GM19240 (cell line): ENCODE results near the gene GFI1B.
"Not testable (repeated sequence)": the region's sequence is repeated elsewhere in the genome, so short reads cannot be mapped to it uniquely, and the experiment has no call there.

Source experiments
- DNase-seq: peaks from one replicate; pipeline ENCODE4 v3.0.0; 2011; ENCODE audit warnings: low spot score; ENCODE audit not compliant: insufficient read length

Gene GFI1B

DNA sequence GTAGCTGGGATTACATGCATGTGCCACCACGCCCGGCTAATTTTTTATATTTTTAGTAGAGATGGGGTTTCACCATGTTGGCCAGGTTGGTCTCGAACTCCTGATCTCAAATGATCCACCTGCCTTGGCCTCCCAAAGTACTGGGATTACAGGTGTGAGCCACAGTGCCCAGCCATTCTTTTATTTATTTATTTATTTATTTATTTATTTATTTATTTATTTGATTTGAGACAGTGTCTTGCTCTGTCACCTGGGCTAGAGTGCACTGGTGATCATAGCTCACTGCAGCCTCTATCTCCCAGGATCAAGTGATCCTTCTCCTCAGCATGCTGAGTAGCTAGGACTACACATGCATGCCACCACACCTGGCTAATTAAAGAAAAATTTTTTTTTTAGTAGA is 10.6 kb upstream of the GFI1B start:
- not testable (repeated sequence) for DNase-seq

DNA sequence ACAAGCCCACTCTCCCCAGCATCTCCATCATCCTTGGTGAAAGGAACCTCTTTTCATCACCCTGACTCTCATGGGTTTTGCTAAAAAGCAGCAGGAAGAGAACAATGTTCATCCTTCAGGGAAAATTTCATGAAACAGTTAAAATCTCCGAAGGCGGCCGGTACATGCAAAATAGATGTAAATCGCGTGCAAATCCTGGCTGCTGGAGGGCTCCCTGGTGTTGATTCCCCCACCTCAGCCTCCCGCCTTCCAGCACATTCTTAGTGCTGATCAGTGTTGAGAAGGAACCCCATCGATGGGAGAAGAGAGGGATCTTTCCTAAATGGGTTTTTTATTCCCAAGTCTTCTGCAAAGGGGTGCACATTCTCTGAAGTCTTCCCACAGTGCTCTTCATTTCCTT is 8.7 kb upstream of the GFI1B start:
- DNase-seq = no peak

DNA sequence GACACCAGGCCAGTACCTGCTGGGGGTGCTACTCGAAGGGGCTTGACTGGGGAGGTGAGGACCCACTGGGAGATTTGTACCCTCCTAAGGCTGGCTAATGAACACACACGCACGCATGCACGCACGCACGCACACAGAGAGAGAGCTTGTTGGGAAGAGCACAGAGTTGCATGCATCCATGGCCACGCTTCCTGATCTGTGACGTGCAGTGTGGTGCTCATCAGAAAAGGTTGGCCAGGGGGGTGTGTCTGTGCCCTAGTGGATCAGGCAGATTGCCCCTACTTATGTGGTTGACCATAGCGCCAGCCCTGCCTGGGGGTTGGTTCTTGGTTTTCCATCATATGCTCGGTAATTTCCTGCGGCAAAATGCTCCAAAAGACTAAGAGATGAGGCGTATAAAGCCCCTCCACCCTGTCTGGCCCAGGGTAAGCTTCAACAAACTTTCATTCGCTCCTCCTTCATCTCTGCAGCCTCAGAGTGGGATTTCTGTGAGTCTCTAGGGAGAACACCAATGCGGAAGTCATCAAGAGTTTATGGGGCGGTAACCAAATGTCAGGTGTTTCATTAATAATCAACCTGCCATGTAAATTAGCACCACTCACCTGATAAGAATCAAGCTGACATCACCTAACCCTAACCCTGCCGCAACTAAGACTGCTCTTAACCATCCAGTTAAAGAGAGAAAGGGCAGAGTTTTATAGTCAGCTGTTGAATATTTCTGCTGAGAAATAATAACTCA is 8.0 kb upstream of the GFI1B start:
- DNase-seq = no peak

DNA sequence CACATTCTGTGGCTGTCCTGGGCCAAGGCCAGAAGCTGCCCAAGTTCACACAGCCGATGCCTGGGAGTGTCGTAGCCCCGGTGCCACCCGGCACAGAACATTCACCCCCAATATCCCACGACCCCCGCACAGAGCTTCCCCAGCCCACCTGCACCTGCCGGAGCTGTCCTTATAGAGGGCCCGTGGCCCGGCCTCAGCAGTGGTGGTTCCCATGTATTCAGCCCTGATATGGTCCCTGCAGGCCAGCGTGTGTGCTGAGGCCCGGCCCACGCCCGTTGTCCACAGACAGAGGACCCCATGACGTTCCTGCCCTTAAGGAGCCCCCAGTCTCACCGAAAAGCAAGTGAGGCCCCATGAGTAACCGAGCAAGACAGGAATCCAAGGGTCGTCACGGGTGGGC is 5.3 kb upstream of the GFI1B start:
- no peak for DNase-seq

DNA sequence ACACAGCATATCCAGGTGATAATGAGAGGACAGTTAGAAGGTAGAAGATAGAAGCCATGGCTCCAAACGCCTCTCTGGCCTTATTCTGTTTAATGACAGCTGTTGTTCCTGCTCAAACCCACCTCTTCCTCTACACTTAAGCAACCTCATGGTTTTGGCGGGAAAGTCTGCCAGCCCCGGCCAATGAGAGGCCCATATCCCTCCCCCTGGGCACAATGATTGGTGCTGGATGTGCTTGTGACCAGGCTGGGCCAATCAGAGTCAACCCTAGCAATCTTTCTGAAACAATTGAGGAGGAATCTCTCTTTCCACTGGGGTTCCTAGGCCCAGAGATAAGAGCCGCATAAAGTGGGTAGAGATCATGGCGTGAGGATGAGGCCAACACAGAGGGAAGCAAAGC is 4.8 kb upstream of the GFI1B start:
- DNase-seq = no peak

DNA sequence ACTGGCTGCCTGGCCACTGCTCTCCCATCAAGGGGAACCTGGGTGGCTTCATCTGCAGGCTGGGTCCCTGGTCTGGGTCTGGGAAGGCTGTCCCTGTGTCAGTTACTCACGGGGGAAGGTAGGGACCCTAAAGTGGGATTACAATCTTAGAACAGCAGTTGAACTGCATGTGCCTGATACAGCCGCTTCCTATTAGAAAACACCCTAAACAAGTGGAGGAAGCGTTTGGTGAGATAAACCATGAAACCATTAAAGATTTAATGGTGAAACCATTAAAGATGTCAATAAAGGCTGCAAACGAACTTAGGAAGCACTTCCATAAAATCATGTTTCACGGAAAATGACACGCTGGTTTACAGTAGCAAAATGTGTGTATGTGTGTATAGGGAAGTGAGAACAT is 2.5 kb upstream of the GFI1B start:
- DNase-seq = no peak

DNA sequence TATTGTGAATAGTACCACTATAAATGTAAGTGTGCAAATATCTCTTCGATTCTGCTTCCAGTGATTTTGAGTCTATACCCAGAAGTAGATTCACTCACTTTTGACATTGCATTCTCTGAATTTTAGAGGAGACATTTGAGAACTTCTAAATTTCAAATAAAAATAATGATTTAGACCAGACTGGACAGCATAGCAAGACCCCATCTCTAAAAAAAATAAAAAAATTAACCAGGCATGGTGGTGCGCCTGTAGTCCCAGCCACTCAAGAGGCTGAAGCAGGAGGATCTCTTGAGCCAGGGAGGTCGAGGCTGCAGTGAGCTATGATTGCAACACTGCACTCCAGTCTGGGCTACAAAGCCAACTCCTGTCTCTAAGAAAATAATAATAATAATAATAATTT is 1.9 kb upstream of the GFI1B start:
- DNase-seq = no peak

DNA sequence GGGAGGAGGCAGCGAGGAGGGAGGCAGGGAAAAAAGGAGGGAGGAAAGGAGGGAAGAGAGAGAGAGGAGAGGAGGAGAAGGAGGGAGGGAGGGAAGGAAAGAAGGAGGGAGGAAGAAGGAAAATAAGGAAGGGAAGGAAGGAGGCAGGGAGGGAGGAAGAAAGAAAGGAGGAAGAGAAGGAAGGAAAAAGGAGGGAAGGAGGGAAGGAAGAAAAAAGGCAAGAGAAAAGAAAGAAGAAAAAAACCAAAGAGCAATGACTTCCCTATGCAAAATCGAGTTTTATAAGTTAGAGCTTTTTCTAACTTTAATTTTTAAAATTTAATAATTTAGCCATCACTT is 413 bp upstream of the GFI1B start:
- no peak for DNase-seq

DNA sequence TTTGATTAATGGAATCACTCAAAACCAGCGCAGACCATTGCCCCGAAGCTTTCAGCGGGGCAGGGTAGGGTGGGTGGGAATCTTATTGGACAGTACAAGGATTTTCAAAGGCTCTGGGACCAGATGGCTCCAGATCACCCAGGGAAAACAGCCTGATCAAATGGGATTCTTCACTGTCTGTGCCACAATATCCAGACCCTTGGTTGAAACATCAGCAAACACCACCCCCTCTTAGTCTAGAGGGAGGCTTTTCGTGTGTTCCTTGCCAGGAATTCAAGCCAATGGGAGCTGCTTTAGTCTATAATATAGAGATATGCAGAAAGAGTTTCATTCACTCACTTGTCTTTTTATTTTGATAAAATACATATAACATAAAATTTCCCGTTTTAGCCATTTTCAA is 1.7 kb downstream of the GFI1B start:
- no peak for DNase-seq

DNA sequence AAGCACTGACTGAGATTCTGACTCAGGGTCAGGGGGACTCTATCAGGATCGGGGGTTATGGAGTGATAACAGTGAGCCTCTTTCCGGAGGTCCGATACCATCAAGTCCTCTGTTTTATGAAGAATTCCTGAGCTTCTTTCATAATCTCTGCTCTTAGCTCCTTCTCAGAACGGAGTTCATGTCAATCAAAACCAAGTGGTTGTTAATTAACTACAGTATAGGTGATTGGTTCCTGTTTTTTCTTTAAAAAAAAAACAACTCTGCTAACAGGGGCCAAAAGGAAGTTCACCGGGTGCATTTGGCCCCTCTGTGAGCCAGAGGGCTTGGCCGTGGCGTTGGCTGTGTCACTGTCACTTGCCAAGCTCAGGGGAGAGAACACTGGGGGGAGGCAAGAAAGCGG is 4.0 kb downstream of the GFI1B start:
- DNase-seq = no peak

DNA sequence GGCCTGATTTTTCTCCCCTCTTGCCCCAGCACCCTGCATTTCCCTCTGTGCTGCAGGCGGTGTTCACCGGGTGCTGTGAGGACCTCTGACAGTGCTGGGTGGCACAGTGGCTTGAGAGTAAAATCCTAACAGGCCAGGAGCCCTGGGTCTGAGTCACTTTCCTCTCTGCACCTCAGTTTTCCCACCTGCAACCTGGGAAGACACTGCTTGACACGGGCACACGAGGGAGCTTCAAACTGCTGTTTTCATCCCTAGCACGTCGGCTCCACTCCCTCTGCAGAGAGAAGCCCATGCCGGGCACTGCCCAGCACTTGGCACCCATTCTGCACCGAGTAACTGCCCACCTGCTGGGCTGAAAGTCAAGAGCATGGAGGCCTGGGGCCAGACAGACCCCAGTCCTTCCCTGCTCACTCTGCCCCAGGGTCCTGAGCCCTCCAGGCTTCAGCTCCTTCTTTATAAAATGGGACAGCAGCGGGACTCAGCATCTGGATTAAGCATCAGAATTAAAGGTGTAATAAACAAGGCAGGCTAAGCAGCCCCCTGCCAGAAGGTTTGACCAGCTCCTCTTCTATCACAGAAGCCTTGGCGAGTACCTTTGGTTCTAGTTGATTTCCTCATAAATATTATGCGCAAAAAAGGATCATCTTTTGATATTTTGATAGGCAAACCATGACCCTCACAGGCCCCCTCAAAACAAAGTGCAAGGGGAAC is 5.2 kb downstream of the GFI1B start:
- DNase-seq = no peak

DNA sequence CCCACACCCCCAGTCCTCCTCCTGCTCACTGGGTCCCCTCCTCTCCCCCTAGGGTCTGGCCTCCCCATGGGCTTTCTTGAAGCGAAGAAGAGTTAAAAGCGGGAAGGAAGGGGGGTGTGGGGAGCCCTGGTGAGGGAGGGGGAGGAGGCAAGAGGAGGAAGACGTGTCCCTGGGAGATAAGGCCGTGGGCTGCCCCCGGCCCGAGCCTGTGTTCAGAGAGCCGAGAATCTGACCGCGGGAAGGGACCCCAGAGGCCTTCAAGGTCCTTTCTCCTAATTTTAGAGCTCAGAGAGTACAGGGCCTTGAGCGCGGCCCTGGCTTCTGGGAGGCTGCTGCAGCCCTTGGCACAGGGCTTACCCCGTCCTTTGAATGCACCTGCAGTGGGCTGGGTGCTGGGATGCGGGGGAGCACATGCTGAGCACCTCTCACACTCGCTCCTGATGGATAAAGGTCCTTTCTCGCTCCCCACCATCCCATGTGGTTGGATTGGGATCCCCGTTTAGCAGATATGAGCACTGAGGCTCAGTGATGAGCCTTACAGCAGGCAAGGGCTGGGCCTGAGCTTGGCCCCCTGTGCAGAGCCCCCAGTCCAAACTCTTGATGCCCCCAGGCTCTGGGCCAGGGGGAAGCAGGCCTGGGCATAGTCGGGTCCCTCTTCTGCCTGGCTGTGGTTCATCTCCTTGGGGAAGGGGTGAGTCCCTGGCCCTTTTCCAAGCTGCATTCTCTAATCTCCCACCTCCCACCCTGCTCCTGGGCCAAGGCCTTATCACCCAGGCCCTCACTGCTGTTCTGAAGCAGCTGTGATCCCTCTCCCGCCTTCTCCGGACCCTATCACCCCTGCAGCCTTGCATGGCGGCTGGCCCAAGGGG is 5.9 kb downstream of the GFI1B start:
- DNase-seq = no peak

DNA sequence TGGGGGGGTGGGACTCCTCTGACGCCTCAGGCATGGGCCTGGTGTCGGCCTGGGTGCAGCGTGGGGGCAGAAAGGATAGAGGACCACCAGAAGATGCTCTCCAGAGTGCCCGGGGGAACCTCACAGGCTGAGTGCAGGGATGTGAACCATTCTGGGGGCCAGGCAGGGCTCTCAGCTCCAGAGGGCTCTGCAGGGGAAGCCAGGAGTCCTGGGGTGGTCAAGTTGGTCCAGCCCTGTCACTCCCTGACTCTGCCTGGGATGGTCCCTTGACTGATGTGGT is 6.5 kb downstream of the GFI1B start:
- no peak for DNase-seq

DNA sequence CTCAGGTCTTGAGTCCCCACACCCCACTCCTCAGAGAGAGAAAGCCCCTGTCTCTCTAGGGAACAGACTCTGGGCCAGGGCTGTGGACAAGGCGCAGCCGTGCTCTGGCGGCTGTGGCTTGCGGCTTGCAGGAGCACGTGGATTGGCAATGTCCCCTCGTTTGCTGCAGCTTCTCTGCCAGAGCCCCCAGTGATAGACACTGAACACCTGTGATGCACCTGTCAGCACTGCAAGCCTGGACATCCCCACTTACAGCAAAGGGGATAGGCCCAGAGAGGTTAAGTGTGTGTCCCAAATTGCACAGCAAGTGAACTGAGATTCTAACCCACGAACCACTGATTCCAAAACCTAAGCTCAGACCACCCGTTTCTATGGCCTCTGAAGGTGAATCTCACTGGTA is 7.0 kb downstream of the GFI1B start:
- DNase-seq = no peak

DNA sequence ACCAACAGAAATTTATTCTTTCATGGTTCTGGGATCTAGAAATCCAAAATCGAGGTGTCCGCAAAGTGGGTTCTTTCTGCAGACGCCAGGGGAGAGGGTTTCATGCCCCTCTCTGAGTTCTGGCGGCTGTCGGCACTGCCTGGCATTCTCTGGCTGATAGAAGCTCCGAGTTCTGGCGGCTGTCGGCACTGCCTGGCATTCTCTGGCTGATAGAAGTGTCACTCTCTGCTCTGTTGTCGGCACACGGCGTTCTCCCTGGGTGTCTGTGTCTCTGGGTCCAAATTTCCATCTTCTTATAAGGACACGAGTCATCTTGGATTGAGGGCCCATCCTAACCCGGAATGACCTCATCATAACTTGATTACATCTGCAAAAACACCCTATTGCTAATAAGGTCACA is 7.6 kb downstream of the GFI1B start:
- DNase-seq = no peak

DNA sequence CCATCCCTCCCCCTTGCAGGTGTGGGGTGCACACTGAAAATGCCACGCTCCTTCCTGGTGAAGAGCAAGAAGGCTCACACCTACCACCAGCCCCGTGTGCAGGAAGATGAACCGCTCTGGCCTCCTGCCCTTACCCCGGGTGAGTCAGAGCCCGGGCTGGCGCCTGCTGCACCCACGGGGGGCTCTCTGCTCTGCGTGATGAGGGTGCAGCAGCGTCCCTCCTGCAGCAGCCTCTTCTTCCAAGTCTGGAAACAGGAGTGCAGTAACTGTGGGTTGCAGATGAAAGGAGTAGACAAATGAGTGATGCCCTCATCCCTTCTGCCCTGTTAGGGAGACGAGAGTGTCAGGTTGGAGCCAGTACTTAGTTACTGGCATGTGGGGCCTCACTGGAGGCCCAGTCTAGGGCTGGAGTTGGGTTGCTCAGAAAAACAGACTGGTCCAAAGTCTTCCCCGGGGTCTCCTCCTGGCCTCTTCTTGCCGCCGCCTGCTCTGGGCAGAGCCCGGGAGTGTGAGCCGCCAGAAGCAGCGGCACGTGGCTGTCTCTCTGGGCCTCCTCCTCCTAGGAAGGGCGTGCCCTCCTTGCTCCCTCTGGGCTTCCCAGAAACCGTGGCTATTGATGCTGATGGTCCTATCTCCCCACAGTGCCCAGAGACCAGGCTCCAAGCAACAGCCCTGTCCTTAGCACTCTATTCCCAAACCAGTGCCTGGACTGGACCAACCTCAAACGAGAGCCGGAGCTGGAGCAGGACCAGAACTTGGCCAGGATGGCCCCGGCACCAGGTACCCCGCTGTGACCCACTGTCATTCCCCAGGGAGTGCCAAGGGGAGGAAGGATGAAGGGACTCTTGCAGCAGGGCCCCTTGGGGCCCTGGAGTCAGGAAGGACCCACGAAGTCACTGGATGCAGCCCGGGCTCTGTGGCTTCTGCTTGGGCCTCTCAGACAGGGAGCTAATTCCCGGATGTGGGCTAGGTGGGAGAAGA is 8.4 kb downstream of the GFI1B start:
- no peak for DNase-seq

DNA sequence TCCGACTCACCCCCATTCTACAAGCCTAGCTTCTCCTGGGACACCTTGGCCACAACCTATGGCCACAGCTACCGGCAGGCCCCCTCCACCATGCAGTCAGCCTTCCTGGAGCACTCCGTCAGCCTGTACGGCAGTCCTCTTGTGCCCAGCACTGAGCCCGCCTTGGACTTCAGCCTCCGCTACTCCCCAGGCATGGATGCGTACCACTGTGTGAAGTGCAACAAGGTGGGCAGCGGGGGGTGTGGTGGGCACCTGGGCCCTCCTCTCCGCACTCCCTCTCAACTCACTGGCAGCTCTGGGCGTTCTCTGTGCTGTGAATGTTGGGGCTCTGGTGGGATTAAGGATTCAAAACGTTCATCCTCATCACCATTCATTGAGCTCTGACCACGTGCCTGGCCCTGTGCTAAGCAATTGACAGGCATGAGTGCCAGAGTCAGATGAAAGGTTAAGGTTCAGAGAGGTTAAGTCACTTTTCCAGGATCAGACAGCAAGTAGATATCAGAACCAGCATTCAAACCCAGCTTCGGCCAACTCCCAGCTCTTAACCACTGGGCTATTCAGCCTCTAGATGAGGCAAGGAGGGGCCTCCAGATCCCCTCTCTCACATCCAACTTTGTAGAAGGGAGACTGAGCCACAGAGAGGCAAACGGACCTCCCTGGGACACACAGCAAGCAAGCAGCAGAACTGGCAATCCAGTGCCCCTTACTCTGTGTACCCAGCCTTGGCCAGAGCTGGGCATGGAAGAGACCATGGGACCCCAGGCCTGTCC is 9.9 kb downstream of the GFI1B start:
- no peak for DNase-seq

DNA sequence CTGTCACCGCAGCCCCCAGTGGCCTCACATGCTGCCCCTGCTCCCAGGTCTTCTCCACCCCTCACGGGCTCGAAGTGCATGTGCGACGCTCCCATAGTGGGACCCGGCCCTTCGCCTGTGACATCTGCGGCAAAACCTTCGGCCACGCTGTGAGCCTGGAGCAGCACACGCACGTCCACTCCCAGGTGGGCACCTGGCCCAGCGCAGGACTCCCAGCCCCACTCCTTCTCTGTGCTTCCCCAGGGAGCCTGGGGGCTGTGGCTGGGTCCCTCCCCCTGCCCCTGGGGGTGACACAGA is 10.5 kb downstream of the GFI1B start:
- DNase-seq = no peak

DNA sequence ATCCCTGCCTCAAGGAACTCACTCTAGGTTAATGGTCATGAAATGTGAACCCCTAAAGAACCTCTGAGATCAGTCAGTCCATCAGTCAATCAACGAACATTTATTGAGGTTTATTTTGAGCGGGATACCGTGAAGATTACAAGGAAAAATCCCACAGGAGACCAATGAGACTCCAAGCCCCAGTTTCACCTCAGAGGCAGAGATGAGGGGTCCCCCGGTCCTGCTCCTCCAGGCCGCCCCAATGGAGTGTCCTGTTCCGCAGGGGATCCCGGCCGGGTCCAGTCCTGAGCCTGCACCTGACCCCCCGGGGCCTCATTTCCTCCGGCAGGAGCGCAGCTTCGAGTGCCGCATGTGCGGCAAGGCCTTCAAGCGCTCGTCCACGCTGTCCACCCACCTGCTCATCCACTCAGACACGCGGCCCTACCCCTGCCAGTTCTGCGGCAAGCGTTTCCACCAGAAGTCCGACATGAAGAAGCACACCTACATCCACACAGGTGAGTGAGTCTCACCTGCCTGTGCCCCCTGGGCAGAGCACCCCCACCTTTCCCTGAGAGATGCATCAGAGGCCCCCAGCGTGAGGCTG is 11.0 kb downstream of the GFI1B start:
- no peak for DNase-seq

DNA sequence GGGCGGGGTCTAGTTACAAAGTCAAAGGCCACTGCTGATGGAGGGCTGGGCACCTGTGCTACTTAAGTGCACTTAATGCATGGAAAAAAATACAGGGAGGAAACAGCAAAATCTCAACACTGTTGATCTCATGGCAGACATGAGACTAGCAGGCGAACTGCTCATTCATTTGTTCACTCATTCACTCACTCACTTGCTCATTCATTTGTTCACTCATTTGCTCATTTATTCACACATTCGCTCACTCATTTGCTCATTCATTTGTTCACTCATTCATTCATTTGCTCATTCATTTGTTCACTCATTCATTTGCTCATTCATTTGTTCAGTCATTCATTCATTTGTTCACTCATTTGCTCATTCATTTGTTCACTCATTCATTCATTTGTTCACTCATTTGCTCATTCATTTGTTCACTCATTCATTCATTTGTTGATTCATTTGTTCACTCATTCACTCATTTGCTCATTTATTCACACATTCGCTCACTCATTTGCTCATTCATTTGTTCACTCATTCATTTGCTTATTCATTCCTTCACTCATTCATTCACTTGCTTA is 11.6 kb downstream of the GFI1B start:
- not testable (repeated sequence) for DNase-seq
